GM18499 (cell line): ENCODE measurements around the gene PRL.

ENCODE experiments used
- ATAC-seq: cut with Tn5 transposase; IDR thresholded peaks from one replicate; pipeline ENCODE4 v1.9.1; 2021; ENCODE audit warnings: moderate number of reproducible peaks; ENCODE audit not compliant: insufficient read depth, unreplicated experiment

Gene PRL

DNA sequence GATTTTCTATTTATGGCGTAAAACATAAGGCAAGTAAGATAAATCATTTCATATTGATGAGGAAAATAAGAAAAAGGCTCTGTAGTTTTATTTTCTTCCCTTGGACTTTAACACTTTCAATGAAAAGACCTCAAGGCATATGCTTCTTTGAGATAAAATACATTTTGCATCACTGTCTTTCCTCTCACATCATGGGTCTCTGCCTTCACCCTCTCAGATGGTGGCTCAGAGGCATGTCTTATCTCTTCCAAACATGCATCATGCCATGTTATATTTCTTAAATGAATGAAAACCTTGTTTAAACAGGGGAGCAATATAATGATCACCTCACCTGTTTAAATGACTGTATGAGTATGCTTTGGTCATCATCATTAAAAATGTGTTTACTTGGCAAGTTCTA lies 59.3 kb downstream of the PRL start:
- ATAC-seq: no peak
